ENCODE results near the gene LRBA.
A peak's percentile ranks its signal among the peaks of the same experiment; 100 is the strongest.

The LRBA gene

GRCh38 chr4:150369434-150370380 lies 645.4 kb downstream of the LRBA start:
- in situ Hi-C loops (cut with MboI; ENCODE audit: low pct_unique_long_range_greater_than_20kb, low sequenced_read_pairs, unreplicated experiment) = no loop called here
- no peak for DNase-seq (ENCODE audit: low spot score)
- no peak for TF ChIP-seq CTCF (IDR thresholded peaks at IDR 0.05; ENCODE audit: extremely low read depth, insufficient read depth, missing control alignments)

GRCh38 chr4:150368667-150369066 lies 646.4 kb downstream of the LRBA start:
- in situ Hi-C loops (cut with MboI; ENCODE audit: low pct_unique_long_range_greater_than_20kb, low sequenced_read_pairs, unreplicated experiment) = no loop called here
- TF ChIP-seq CTCF (IDR thresholded peaks at IDR 0.05; ENCODE audit: extremely low read depth, insufficient read depth, missing control alignments) = no peak
- no peak for DNase-seq (ENCODE audit: low spot score)

GRCh38 chr4:150367326-150367725 lies 647.8 kb downstream of the LRBA start:
- in situ Hi-C loops (cut with MboI; ENCODE audit: low pct_unique_long_range_greater_than_20kb, low sequenced_read_pairs, unreplicated experiment) = no loop called here
- no peak for DNase-seq (ENCODE audit: low spot score)
- TF ChIP-seq CTCF (IDR thresholded peaks at IDR 0.05; ENCODE audit: extremely low read depth, insufficient read depth, missing control alignments) = no peak

GRCh38 chr4:150366487-150366999 lies 648.5 kb downstream of the LRBA start:
- in situ Hi-C loops (cut with MboI; ENCODE audit: low pct_unique_long_range_greater_than_20kb, low sequenced_read_pairs, unreplicated experiment) = no loop called here
- DNase-seq (ENCODE audit: low spot score) = peak; percentile 37
- no peak for TF ChIP-seq CTCF (IDR thresholded peaks at IDR 0.05; ENCODE audit: extremely low read depth, insufficient read depth, missing control alignments)

GRCh38 chr4:150363721-150364688 lies 651.1 kb downstream of the LRBA start:
- DNase-seq (ENCODE audit: low spot score) = no peak
- in situ Hi-C loops (cut with MboI; ENCODE audit: low pct_unique_long_range_greater_than_20kb, low sequenced_read_pairs, unreplicated experiment) = no loop called here
- TF ChIP-seq CTCF (IDR thresholded peaks at IDR 0.05; ENCODE audit: extremely low read depth, insufficient read depth, missing control alignments) = no peak

GRCh38 chr4:150358691-150359090 lies 656.4 kb downstream of the LRBA start:
- in situ Hi-C loops (cut with MboI; ENCODE audit: low pct_unique_long_range_greater_than_20kb, low sequenced_read_pairs, unreplicated experiment) = no loop called here
- no peak for TF ChIP-seq CTCF (IDR thresholded peaks at IDR 0.05; ENCODE audit: extremely low read depth, insufficient read depth, missing control alignments)
- DNase-seq (ENCODE audit: low spot score) = no peak

Measured in GM13977 (cell line).